GM21528 (cell line): ENCODE data around the gene SAT2.

ENCODE experiments used
- ATAC-seq: cut with Tn5 transposase; IDR thresholded peaks from one replicate; pipeline ENCODE4 v1.9.1; 2021; ENCODE audit warnings: mild to moderate bottlenecking, moderate library complexity; ENCODE audit not compliant: unreplicated experiment, low FRiP score

SAT2 gene

GRCh38 chr17:7593296-7593695, 34.3 kb downstream of the SAT2 start:
- no peak for ATAC-seq

GRCh38 chr17:7592422-7593021, 35.1 kb downstream of the SAT2 start:
- ATAC-seq = no peak

- no peak for ATAC-seq
Measured at GRCh38 chr17:7591596-7591995, 36.0 kb downstream of the SAT2 start.

- no peak for ATAC-seq
Measured at GRCh38 chr17:7590743-7591142, 36.9 kb downstream of the SAT2 start.

GRCh38 chr17:7589891-7590691, 37.5 kb downstream of the SAT2 start, which contains the start of gene SOX15:
Gene SOX15 (minus strand): TSS chr17:7590094. CDS start chr17:7589676, 418 bp downstream.
- ATAC-seq = no peak

GRCh38 chr17:7589204-7589868, 38.3 kb downstream of the SAT2 start:
- no peak for ATAC-seq

- ATAC-seq = no peak
Measured at GRCh38 chr17:7588553-7589203, 38.9 kb downstream of the SAT2 start.

GRCh38 chr17:7587420-7588151, 40.0 kb downstream of the SAT2 start:
- ATAC-seq = no peak

- no peak for ATAC-seq
Measured at GRCh38 chr17:7586673-7587419, 40.8 kb downstream of the SAT2 start.

GRCh38 chr17:7583253-7584109, 44.1 kb downstream of the SAT2 start, which contains the start of gene MPDU1:
Gene MPDU1 (plus strand): TSS chr17:7583852. CDS start chr17:7583863, 11 bp downstream.
- ATAC-seq = peak; percentile 68

- ATAC-seq = no peak
Measured at GRCh38 chr17:7582396-7583252, 45.0 kb downstream of the SAT2 start.

- no peak for ATAC-seq
Measured at GRCh38 chr17:7580604-7581575, 46.7 kb downstream of the SAT2 start.

GRCh38 chr17:7579834-7580603, 47.6 kb downstream of the SAT2 start:
- ATAC-seq = no peak

GRCh38 chr17:7579001-7579833, 48.4 kb downstream of the SAT2 start, which contains the start of gene CD68:
Gene CD68 (plus strand): TSS chr17:7579638. CDS start chr17:7579678, 40 bp downstream.
- no peak for ATAC-seq
